HepG2 (cell line): Measurements from ENCODE around the gene ZBTB45. TPM values are rescaled to one million over a fixed set of nuclear protein-coding genes. Genes with fewer than 3 reads are reported as not detected.

Experiments
- CEBPB ChIP-seq: IDR thresholded peaks from 2 replicates; pipeline ENCODE4 v1.6.1; 2011; ENCODE audit warnings: low read depth, low read length, improper control_type of control experiment, borderline replicate concordance
- CREM ChIP-seq, 2 experiments: sonication (generic) in 1 of 2; formaldehyde crosslinking in 1 of 2; IDR thresholded peaks; 2 replicates each; pipeline versions ENCODE4 v1.4.0 to v1.6.1; 2016 to 2020; ENCODE audit warnings: antibody characterized with exemption in 1 of 2, mild to moderate bottlenecking in 1 of 2, missing genetic modification reagents in 1 of 2
- ETV5 ChIP-seq: IDR thresholded peaks from 2 replicates; pipeline ENCODE4 v1.6.1; 2018; ENCODE audit warnings: missing biosample characterization, missing genetic modification reagents, inconsistent platforms, borderline replicate concordance
- FOXK1 ChIP-seq: sonication (generic); formaldehyde crosslinking; IDR thresholded peaks from 2 replicates; pipeline ENCODE4 v1.4.0; 2020; ENCODE audit warnings: low read depth, missing genetic modification reagents, borderline replicate concordance
- HDAC2 ChIP-seq: sonication (generic); formaldehyde crosslinking; IDR thresholded peaks from 2 replicates; pipeline ENCODE4 v1.4.0; 2020; ENCODE audit warnings: missing genetic modification reagents
- JUNB ChIP-seq: sonication (generic); formaldehyde crosslinking; IDR thresholded peaks from 2 replicates; pipeline ENCODE4 v1.8.0; 2022; ENCODE audit warnings: missing genetic modification reagents, mild to moderate bottlenecking, borderline replicate concordance
- NONO ChIP-seq, 2 experiments: fragments of 450-650 bp in 1 of 2; sonication (generic) in 1 of 2; formaldehyde crosslinking in 1 of 2; IDR thresholded peaks in 1 of 2; conservative IDR thresholded peaks in 1 of 2; 2 replicates each; pipeline versions ENCODE4 v1.6.1 to v1.8.0; 2017 to 2022; ENCODE audit warnings: mild to moderate bottlenecking in 1 of 2, missing genetic modification reagents in 1 of 2, moderate library complexity in 1 of 2
- REPIN1 ChIP-seq: sonication (generic); formaldehyde crosslinking; IDR thresholded peaks from 2 replicates; pipeline ENCODE4 v1.8.0; 2022; ENCODE audit warnings: missing genetic modification reagents, low read depth, mild to moderate bottlenecking, borderline replicate concordance
- RXRB ChIP-seq: IDR thresholded peaks from 2 replicates; pipeline ENCODE4 v1.6.1; 2016; ENCODE audit warnings: borderline replicate concordance, missing genetic modification reagents, missing compliant biosample characterization
- TBL1XR1 ChIP-seq: fragments of 150-350 bp; IDR thresholded peaks from 2 replicates; pipeline ENCODE4 v1.6.1; 2014; ENCODE audit warnings: borderline replicate concordance, low read length; ENCODE audit not compliant: partially characterized antibody
- ZNF563 ChIP-seq: sonication (generic); formaldehyde crosslinking; IDR thresholded peaks from 2 replicates; pipeline ENCODE4 v1.8.0; 2022; ENCODE audit warnings: mild to moderate bottlenecking, moderate library complexity, missing genetic modification reagents
- ZNF790 ChIP-seq: sonication (generic); formaldehyde crosslinking; IDR thresholded peaks from 2 replicates; pipeline ENCODE4 v1.8.0; 2022; ENCODE audit warnings: missing genetic modification reagents, mild to moderate bottlenecking, borderline replicate concordance
- ZSCAN12 ChIP-seq: sonication (generic); formaldehyde crosslinking; IDR thresholded peaks from 2 replicates; pipeline ENCODE4 v1.9.0; 2021; ENCODE audit warnings: mild to moderate bottlenecking, missing genetic modification reagents
- ZSCAN29 ChIP-seq: sonication (generic); formaldehyde crosslinking; conservative IDR thresholded peaks from 2 replicates; pipeline ENCODE4 v1.4.0; 2020; ENCODE audit warnings: mild to moderate bottlenecking, missing genetic modification reagents
- polyA plus RNA-seq, 8 experiments: library from polyadenylated mRNA; depleted of rRNA in 3 of 8; stranded (reverse) in 7 of 8; unstranded in 1 of 8; fragments of >200 nt; fragmentation: Illumina TruSeq in 4 of 8; extraction: Trizol in 4 of 8; gene quantifications; 2 replicates each; pipeline versions ENCODE4 v1.2.1 to v1.2.3, GENCODE V29; 2011 to 2016; ENCODE audit warnings: low read depth in 4 of 8, missing spikeins in 1 of 8, mixed read lengths in 1 of 8; ENCODE audit not compliant: insufficient read depth in 1 of 8
- total RNA-seq, 5 experiments: library from RNA; depleted of rRNA; stranded (reverse); fragments of >200 nt; fragmentation: Illumina TruSeq; extraction: Trizol; gene quantifications; 2 replicates each; pipeline ENCODE4 v1.2.3, GENCODE V29; 2016; ENCODE audit warnings: low read depth in 1 of 5
- TF ChIP-seq, protein P1 (sequence below): sonication (generic); formaldehyde crosslinking; IDR thresholded peaks from 2 replicates; pipeline ENCODE4 v1.4.0; 2020; ENCODE audit warnings: missing genetic modification reagents, borderline replicate concordance
- TF ChIP-seq, protein P2 (sequence below): sonication (generic); formaldehyde crosslinking; IDR thresholded peaks from 2 replicates; pipeline ENCODE4 v1.4.0; 2020; ENCODE audit warnings: missing genetic modification reagents, mild to moderate bottlenecking, borderline replicate concordance
- TF ChIP-seq, protein P3 (sequence below): sonication (generic); formaldehyde crosslinking; IDR thresholded peaks from 2 replicates; pipeline ENCODE4 v1.5.1; 2020; ENCODE audit warnings: mild to moderate bottlenecking, missing genetic modification reagents, moderate library complexity
- TF ChIP-seq, protein P4 (sequence below): sonication (generic); formaldehyde crosslinking; IDR thresholded peaks from 2 replicates; pipeline ENCODE4 v1.4.0; 2020; ENCODE audit warnings: missing genetic modification reagents

ZBTB45 gene
- total and polyA plus RNA-seq, 2 of the 13 experiments (the other 11 are each of a cell fraction or from before 2014, with no cell fraction given) = 3.0 to 3.7 TPM

DNA sequence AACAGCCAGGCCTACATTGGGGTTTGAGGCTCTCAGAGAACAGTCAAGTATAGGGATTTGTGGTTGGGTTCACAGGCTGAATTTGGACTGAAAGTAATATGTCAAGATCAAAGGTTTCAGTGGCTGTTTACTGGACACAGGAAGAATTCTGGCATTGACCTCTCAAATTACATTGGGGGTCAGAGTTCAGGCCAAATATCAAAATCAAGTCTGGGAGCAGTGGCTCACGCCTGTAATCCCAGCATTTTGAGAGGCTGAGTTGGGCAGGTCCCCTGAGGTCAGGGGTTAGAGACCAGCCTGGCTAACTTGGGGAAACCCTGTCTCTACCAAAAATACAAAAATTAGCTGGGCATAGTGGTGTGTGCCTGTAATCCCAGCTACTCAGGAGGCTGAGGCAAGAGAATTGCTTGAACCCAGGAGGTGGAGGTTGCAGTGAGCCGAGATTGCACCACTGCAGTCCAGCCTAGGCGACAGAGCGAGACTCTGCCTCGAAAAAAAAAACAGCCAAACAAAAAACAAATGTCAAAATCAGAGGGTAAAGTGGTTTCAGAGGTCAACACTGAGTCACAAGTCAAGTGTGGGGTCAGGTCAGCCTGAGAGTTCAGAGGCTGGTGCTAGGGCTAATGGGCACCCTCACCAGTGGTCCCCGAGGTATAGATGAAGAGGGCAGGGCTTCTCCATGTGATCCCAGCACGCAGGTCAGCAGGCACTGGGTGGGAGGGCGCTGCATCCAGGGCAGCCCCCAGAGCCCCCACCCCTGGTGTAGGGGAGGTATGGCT is 9.3 kb downstream of the ZBTB45 start (continued):
- TF ChIP-seq ZSCAN29 (CRISPR knock-in tag) = 0 out of 2 replicates have a peak, but pooled peaks have one; percentile 52
- TF ChIP-seq ZSCAN12 (CRISPR knock-in tag) = no peak
- TF ChIP-seq, protein P1, sequence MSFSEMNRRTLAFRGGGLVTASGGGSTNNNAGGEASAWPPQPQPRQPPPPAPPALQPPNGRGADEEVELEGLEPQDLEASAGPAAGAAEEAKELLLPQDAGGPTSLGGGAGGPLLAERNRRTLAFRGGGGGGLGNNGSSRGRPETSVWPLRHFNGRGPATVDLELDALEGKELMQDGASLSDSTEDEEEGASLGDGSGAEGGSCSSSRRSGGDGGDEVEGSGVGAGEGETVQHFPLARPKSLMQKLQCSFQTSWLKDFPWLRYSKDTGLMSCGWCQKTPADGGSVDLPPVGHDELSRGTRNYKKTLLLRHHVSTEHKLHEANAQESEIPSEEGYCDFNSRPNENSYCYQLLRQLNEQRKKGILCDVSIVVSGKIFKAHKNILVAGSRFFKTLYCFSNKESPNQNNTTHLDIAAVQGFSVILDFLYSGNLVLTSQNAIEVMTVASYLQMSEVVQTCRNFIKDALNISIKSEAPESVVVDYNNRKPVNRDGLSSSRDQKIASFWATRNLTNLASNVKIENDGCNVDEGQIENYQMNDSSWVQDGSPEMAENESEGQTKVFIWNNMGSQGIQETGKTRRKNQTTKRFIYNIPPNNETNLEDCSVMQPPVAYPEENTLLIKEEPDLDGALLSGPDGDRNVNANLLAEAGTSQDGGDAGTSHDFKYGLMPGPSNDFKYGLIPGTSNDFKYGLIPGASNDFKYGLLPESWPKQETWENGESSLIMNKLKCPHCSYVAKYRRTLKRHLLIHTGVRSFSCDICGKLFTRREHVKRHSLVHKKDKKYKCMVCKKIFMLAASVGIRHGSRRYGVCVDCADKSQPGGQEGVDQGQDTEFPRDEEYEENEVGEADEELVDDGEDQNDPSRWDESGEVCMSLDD (CRISPR knock-in tag) = no peak
- TF ChIP-seq CREM (IDR thresholded peaks at IDR 0.05) = 0 out of 2 replicates have a peak, but pooled peaks have one; percentile 51
- TF ChIP-seq CREM (CRISPR knock-in tag; IDR thresholded peaks at IDR 0.05) = no peak
- TF ChIP-seq, protein P2, sequence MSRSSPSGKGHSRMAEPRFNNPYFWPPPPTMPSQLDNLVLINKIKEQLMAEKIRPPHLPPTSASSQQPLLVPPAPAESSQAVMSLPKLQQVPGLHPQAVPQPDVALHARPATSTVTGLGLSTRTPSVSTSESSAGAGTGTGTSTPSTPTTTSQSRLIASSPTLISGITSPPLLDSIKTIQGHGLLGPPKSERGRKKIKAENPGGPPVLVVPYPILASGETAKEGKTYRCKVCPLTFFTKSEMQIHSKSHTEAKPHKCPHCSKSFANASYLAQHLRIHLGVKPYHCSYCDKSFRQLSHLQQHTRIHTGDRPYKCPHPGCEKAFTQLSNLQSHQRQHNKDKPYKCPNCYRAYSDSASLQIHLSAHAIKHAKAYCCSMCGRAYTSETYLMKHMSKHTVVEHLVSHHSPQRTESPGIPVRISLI = peak; percentile 95
- TF ChIP-seq ZNF790 (CRISPR knock-in tag) = peak; percentile 18; the same call in 1 of the 2 replicates
- peak; percentile 35 for TF ChIP-seq FOXK1
- TF ChIP-seq ZNF563 (CRISPR knock-in tag) = 0 out of 2 replicates have a peak, but pooled peaks have one; percentile 53
- TF ChIP-seq, protein P3, sequence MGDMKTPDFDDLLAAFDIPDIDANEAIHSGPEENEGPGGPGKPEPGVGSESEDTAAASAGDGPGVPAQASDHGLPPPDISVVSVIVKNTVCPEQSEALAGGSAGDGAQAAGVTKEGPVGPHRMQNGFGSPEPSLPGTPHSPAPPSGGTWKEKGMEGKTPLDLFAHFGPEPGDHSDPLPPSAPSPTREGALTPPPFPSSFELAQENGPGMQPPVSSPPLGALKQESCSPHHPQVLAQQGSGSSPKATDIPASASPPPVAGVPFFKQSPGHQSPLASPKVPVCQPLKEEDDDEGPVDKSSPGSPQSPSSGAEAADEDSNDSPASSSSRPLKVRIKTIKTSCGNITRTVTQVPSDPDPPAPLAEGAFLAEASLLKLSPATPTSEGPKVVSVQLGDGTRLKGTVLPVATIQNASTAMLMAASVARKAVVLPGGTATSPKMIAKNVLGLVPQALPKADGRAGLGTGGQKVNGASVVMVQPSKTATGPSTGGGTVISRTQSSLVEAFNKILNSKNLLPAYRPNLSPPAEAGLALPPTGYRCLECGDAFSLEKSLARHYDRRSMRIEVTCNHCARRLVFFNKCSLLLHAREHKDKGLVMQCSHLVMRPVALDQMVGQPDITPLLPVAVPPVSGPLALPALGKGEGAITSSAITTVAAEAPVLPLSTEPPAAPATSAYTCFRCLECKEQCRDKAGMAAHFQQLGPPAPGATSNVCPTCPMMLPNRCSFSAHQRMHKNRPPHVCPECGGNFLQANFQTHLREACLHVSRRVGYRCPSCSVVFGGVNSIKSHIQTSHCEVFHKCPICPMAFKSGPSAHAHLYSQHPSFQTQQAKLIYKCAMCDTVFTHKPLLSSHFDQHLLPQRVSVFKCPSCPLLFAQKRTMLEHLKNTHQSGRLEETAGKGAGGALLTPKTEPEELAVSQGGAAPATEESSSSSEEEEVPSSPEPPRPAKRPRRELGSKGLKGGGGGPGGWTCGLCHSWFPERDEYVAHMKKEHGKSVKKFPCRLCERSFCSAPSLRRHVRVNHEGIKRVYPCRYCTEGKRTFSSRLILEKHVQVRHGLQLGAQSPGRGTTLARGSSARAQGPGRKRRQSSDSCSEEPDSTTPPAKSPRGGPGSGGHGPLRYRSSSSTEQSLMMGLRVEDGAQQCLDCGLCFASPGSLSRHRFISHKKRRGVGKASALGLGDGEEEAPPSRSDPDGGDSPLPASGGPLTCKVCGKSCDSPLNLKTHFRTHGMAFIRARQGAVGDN (CRISPR knock-in tag) = peak; percentile 40
- TF ChIP-seq NONO (IDR thresholded peaks at IDR 0.05) = no peak
- TF ChIP-seq NONO (CRISPR knock-in tag; conservative IDR thresholded peaks at IDR 0.05) = peak; percentile 30
- peak; percentile 74 for TF ChIP-seq JUNB (CRISPR knock-in tag)
- TF ChIP-seq CEBPB = no peak
- TF ChIP-seq RXRB (CRISPR knock-in tag) = peak; percentile 80; the same call in 1 of the 2 replicates
- peak; percentile 30; the same call in 1 of the 2 replicates for TF ChIP-seq ETV5 (CRISPR knock-in tag)
- TF ChIP-seq HDAC2 (CRISPR knock-in tag) = peak; percentile 51; the same call in 1 of the 2 replicates
- TF ChIP-seq REPIN1 (CRISPR knock-in tag) = peak; percentile 37; the same call in 1 of the 2 replicates
- TF ChIP-seq, protein P4, sequence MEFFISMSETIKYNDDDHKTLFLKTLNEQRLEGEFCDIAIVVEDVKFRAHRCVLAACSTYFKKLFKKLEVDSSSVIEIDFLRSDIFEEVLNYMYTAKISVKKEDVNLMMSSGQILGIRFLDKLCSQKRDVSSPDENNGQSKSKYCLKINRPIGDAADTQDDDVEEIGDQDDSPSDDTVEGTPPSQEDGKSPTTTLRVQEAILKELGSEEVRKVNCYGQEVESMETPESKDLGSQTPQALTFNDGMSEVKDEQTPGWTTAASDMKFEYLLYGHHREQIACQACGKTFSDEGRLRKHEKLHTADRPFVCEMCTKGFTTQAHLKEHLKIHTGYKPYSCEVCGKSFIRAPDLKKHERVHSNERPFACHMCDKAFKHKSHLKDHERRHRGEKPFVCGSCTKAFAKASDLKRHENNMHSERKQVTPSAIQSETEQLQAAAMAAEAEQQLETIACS (CRISPR knock-in tag) = no peak
- TF ChIP-seq TBL1XR1 = peak; percentile 86
